GM19438 (cell line): Measurements from ENCODE around the gene SLC25A10.
"Not testable (repeated sequence)": the region's sequence is repeated elsewhere in the genome, so short reads cannot be mapped to it uniquely, and the experiment has no call there.

ENCODE experiments used
- ATAC-seq: cut with Tn5 transposase; IDR thresholded peaks from one replicate; pipeline ENCODE4 v1.9.1; 2021; ENCODE audit warnings: low read depth; ENCODE audit not compliant: unreplicated experiment

SLC25A10 gene

DNA sequence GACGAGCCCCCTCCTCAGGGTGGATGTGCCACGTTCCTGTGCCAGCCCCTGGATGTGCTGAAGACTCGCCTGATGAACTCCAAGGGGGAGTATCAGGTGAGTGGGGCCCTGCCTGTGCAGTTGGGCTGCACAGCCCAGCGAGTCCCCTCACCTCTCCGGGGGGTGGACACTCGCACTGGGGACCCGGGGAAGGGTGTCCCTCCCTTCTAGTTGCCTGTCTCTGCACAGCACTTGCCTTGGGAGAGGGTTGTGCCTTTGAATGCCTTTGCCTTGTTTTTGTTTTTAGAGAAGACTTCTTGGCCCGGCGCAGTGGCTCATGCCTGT lies 5.6 kb downstream of the SLC25A10 start:
- no peak for ATAC-seq

DNA sequence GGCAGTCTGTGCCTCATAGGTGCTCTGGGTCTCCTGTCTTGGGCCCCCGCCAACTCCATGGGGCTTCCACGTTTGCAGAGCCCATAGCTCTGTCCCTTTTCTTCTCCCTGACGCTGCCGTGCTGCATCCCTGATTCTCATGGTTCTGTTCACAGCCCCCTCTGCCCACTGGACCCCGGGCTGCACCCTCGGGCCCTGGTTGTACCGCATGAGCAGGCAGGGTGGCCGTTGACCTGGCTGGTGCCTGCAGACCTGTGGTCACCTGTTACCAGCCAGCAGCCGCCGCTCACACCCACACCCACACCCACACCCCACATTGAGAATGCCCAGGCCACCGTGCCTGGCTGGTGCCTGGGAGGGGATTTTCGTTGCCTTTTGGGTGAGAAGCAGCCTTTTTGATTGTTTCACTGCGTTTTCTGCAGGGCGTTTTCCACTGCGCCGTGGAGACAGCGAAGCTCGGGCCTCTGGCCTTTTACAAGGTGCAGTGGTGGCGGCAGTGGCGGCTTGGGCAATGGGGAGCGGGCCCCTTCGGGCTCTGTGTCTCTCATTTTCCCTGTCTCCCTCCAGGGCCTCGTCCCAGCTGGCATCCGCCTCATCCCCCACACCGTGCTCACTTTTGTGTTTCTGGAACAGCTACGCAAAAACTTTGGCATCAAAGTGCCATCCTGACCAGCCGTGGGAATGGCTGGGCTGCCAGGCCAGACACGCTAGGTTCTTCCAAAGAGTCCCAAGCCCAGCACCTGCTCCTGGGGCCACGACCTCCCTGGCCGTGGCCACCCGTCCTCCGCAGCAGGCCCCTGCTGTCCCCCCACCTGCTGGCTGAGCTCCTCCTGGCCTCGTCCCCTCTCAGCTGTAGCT lies 7.6 kb downstream of the SLC25A10 start:
- ATAC-seq, result no peak

DNA sequence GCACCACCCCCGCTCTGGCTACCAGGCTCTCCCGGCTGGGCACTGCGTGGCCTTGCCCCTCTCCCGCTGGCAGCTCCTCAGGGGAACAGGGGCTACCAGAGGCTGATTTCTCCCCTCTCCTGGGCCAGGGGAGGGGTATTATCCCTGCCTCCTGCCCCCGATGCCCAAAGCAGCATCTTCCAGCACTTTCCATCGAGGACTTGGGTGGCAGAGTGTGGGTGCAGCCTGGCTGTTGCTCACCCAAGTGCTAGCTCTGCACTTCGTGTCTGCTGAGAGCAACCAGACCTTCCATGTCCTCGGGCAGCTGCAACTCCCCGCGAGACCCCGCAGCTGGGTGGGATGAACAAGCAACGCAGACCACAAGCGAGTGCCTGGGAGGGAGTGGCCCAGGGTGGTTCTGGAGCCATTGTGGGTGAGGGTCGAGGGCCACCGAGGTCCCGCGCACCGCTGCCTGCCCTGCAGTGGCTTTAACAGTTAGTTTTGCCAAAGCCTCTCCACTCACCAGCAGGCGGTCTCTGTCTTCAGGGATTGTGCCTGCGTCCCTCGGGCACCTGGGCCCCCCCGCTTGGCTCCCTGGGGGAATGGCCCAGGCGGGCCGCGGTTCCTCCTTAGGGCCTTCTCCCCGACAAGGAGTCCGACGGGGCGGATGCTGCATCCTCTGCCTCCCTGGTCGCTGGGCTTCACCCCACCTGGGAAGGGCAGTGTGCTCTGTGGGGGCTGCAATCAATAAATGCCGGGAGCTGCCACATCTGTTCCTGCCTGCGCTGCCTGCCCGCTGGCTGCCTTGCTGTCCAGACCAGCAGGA lies 8.4 kb downstream of the SLC25A10 start:
- no peak for ATAC-seq

DNA sequence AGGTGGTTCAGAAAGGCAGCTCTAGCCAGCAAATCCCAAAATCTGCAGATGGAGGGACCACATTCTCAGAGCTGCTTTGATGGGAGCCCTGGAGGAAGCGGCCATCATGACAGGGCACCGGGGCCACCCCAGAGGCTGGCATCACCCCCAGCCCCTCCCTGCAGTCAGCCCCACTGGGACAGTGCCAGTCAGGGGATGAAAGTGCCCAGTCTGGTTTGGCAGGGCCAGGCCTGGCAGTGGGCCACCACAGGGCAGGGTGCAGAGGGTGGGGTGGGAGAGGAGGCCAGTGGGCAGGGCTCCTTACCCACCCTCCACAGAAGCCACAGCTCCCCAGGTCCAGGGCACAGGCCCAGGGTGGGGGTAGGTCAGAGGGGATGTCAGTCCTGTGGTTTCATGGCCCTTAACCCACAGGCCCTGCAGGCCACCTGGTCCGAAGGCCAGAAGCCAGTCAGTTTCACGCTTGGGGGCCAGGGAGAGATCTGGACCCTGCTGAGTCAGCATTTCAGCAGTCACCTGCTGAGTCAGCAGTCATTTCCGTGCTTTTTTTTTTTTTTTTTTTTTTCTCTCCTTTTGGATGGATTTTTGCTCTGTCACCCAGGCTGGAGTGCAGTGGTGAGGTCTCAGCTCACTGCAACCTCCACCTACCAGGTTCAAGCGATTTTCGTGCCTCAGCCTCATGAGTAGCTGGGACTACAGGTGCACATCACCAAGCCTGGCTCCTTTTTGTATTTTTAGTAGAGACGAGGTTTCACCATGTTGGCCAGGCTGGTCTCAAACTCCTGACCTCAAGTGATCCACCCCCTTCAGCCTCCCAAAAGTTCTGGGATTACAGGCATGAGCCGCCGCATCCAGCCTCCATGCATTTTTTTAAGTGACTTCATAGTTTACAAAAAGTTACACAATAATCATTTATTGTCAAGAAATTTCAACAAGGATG lies 10.4 kb downstream of the SLC25A10 start:
- no peak for ATAC-seq

DNA sequence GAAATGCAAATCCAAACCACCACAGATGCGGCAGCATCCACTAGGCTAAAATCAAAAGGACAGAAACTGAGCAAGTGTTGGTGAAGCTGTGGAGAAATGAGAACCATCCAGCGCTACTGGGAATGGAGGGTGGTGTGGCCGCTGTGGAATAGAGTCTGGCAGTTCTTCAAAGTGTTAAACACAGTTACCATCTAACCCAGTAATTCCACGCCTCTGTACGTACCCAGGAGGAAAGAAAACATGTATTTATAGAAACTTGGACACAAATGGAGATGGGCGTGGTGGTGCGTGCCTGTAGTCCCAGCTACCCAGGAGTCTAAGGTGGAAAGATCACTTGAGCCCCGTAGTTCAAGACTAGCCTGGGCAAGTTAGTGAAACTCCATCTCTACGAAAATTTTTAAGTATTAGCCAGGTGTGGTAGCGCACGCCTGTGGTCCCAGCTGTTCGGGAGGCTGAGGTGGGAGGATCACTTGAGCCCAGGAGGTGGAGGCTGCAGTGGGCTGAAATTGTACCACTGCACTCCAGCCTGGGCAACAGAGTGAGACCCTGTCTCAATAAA lies 11.6 kb downstream of the SLC25A10 start:
- ATAC-seq, result no peak

DNA sequence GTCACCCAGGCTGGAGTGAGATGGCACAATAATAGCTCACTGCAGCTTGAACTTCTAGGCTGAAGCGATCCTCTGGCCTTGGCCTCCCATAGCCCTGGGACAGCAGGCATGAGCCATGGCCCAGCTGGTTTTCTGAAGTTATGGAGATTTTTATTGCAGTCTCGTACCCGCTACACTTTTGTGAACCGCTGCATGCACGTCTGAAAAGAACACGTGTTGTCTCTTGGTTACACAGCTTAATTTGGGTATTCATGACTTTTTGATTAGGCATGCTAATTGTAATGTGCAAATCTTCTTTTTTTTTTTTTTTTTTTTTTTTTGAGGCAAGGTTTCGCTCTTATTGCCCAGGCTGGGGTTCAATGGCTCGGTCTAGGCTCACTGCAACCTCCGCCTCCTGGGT lies 13.4 kb downstream of the SLC25A10 start:
- ATAC-seq, result no peak

DNA sequence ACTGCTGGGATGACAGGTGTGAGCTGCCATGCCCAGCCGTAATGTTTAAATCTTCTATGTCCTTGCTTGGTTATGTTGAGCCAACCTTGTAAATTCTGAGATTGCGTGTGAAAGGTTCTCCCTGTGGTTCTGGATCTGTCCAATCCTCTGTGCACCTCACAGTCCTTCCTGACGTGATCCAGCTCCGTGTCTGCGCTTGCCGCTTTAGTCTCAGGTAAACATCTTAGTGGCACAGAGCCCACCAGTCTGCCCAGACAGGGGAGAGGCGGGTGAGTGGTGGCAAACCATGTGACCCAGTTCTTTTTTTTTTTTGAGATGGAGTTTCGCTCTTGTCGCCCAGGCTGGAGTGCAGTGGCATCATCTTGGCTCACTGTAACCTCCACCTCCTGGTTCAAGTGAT lies 13.9 kb downstream of the SLC25A10 start:
- ATAC-seq, result no peak

DNA sequence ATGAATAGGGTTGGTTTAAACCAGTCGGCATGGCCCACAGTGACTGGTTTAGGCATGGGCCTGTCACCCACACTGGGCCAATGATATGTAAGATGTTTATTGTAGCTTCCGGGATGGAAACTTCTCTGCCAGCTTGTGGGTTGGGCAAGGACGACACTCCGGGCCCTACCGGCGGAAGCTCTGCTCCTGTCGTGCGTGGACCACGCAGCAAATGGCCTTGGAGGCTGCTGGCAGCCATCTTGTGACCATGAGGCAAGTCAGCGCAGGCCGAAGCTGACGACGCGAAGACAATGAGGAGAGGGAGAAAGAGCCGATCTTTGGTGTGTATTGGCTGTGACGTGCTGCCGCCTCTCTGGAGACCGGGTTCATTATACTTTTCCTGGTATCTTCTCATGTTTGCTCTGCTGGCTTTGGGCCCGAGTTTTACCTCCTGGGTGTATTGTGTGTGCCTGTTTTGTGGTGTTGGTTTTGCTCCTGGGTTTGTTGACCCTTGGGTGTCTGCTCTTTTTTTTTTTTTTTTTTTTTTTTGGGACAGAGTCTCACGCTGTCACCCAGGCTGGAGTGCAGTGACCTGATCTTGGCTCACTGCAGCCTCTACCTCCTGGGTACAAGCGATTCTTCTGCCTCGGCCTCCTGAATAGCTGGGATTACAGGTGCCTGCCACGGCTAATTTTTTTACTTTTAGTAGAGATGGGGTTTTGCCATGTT lies 15.4 kb downstream of the SLC25A10 start:
- ATAC-seq, result no peak

DNA sequence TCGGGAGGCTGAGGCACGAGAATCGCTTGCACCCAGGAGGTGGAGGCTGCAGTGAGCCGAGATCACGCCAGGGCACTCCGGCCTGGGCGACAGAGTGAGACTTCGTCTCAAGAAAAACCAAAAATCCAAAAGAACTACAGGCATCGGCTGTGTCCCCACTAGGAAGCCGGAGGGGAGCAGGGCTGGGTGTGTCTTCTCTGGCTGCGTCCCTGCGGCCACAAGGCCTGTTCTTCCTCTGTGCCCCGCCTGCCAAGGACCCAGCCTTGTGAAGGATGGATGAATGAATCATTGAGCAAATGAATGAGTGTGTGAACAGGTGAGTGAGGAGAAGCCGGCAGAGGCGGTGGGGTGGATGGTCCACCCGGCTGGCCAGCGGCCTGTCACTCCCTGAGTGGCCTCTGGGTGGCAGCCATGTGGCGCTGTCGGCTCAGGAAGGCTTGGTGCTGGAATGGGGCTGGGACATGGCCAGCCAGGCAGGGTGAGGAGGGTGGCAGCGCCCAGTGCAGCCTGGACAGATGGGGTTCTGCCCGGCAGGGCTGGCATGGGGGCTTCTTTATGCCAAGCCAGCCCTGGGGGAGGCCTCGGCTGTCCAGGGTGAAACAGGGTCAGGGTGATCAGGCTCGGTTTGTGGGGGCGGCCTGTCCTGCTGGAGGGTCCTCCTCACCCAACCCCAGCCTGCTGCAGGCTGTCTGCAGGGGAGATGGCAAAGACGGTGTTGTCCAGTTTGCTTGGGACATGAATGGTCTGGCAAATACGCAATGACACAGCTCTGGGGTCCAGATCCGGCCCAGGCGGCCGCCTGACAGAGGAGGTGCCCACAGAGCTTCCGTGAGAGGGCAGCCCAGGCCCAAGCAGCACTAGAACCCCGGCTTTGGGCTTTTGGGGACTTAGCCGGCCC lies 21.7 kb downstream of the SLC25A10 start:
- no peak for ATAC-seq

DNA sequence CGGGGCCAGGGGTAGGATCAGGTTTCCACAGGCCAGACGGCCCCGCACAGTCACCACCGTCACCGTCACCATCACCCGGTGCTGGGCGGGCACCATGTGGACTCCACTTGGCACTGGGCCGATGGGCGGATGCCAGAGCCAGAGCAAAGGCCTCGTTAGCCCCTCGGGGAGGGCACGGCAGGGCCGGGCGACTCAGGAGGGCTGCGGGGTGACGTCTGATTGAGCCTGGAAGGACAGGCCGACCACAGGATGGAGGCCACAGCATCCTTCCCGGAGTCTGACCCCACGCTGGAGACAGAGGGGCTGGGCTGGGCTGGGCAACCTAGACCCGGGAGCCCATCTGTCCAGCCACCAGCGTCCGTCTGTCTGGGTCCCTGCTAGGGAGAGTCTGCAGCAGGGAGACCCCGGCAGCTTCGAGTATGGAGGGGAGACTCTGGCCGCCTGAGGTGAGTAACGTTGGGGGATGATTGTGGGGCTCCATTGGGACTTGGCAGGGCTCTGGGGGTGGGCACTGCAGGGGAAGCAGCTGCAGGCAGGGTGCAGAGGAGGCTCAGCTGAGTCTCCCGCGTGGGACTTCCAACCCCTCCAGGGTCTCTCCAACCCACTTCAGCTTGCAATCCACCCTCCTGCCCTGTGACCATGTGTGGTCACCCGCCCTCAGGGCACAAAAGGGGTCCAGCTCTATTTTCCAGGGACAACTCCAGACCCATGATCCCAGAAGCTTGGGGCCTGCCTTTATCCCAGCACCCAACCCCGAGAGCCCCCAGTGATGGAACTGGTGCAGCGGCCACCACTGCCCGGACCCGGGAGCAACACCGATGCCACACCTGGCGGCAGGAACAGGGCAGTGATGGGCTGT lies 22.6 kb downstream of the SLC25A10 start:
- ATAC-seq, result no peak

DNA sequence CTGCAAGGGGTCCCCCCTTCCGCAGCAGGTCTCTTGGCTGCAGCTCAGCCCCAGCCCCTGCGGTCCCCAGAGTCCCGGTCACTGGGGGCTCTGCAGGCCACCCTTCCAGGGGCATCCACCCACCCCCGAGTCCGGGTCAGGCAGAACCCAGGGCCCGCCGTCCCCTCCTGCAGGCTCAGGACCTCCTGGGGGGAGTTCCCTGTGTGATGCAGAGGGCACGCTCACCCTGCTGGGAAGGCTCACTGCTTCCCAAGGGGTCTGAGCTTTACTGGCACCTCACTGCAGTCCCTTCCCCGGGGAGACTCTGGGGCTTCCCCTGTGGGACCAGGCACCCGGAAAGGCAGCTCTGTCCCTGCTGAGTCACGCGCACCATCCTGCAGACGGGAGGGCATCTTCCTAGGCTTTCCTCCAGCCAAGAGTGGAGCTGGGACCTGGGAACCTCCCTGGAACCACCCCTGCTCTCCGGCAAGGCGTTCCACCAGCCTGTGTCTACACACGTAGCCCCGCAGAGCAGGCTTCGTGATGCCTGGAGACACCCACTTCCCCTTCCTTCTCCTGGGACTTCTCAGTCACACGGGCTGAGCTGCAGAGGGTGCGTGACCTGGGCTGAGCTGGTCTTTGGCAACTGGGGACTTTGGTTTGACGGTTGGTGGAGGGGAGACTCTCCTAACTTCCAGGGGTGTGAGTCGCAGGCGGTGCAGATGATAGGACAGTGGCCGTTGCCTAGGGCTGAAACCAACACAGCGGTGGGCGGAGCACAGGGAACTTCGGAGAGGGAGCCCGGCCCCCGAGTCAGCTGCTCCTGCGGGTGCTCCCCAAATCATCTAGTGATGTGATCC lies 23.4 kb downstream of the SLC25A10 start:
- no peak for ATAC-seq

DNA sequence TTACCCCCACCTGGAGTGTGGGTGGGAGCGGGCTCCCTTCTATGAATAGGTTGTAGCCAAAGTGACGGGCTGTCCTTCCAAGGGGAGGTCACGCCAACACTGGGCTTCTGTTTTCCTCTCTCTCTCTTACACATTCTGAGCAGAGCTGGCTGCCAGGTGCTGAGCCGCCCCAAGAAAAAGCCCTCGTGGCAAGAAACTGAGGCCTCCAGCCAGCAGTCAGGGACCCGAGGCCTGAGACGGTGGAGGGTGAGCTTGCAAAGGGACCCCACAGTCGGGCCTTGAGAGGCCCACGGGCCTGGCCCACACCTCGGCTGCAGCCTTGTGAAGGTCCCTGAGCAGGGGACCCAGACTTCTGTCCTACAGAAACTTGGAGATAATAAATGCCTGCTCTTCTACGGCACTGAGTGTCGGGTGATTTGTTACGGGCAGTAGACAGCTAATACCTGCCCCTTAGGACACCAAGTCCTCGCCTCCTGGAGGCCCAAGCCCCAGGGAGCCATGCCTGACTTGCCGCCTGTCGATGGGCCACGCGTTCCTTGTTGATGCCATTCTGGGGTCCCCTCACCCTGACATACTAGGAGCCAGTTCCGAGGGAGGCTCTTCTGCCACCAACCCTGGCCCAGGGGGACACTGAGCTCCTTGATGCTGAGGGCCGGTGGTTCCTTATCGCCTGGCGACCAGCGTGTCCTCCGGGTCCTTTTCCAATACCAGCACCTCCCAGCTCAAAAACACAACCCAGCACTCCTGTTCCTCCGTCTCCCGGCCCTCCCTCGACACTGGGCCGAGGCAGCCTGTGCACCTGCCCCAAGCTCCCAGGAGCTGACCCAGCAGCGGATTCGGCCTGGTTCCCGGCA lies 26.1 kb downstream of the SLC25A10 start:
- no peak for ATAC-seq

DNA sequence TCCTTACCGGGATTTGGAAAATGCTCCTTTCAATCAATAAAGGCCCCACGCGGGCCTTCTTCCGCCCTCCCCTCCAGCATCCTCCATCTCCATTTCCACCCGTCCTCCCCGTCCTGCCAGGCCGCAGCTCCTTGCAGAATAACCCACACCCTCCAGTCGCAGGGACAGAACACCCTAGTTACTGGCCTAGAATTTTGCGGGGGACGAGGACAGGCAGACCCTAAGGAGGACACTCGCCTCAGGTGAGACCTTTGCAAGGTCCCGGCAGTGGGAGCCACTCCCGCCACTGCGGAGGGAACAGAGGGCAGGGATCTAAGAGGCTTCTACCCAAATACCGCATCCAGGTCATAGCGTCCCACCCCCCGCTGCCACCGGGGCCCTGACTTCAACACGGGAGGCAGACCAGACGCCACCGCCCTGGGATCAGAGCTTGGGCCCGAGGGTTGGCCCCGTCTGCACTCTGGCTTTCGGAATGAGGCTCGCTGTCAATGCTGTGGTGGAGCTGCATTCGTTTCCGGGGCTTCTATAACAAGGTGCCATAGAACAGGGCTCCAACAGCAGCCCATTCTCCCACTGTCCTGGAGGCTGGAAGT lies 26.8 kb downstream of the SLC25A10 start:
- ATAC-seq, result no peak

DNA sequence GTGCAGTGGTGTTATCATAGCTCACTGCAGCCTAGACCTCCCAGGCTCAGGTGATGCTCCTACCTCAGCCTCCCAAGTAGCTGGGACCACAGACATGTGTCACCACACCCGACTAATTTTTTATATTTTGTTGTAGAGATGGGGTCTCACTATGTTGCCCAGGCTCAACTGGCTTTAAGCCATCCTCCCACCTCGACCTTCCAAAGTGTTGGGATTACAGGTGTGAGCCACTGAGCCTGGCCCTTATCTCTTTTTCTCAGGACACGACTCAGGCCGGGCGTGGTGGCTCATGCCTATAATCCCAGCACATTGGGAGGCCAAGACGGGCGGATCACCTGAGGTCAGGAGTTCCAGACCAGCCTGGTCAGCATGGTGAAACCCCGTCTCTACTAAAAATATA lies 27.5 kb downstream of the SLC25A10 start:
- ATAC-seq, result not testable (repeated sequence)

DNA sequence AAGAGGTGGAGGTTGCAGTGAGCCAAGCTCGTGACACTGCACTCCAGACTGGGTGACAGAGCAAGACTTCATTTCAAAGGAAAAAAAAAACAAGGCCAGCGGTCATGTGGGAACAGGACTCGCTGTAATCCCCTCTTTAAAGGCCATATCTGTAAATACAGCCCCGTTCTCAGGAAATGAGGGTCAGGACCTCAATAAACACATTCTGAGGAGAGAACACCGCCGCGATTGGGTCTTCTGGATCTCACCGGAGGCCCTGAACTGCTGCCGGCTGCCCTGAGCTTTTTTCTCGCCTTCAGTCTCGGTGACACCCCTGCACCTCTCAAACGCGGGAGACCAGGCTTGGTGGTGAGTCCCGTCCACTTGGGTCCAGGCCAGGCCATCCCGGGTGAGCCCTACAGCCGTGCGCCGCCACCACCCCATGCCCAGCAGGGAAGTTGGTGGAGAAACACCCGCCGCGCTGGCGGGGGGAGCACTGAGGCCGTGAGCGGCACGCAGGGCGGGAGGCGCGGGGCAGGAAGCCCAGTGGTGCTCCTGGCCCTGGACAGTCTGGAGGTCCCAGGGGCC lies 28.4 kb downstream of the SLC25A10 start:
- ATAC-seq, result no peak
